Spinal cord (tissue), 10 donors: ENCODE results near the gene AGBL3. TPM values are rescaled to one million over a fixed set of nuclear protein-coding genes. Genes with fewer than 3 reads are reported as not detected.
"Not testable (repeated sequence)": the region's sequence is repeated elsewhere in the genome, so short reads cannot be mapped to it uniquely, and the experiment has no call there.

Experiments
- DNase-seq, 6 donors: peaks; one replicate each; pipeline versions ENCODE4 v3.0.0 to v3.0.0-alpha.2; 2013 to 2015; ENCODE audit warnings: low spot score in 6 of 6, low read depth in 4 of 6
- H3K27ac ChIP-seq: one replicate; pipeline ENCODE4 v1.5.1; 2013; ENCODE audit warnings: low read depth, low read length, control low read depth
- H3K27me3 ChIP-seq: one replicate; pipeline ENCODE4 v1.6.1; 2013; ENCODE audit warnings: low read length; ENCODE audit not compliant: control insufficient read depth, insufficient read depth
- H3K36me3 ChIP-seq: one replicate; pipeline ENCODE4 v1.6.1; 2013; ENCODE audit warnings: low read length; ENCODE audit not compliant: control insufficient read depth, insufficient read depth
- H3K4me1 ChIP-seq: one replicate; pipeline ENCODE4 v1.6.1; 2013; ENCODE audit warnings: low read length; ENCODE audit not compliant: control insufficient read depth, insufficient read depth
- H3K4me3 ChIP-seq: one replicate; pipeline ENCODE4 v1.5.1; 2013; ENCODE audit warnings: low read depth, low read length, control low read depth
- H3K9me3 ChIP-seq: one replicate; pipeline ENCODE4 v1.6.1; 2013; ENCODE audit warnings: low read length; ENCODE audit not compliant: control insufficient read depth, insufficient read depth
- WGBS: methylation state at CpG from one replicate; pipeline ENCODE4 v1.1.5; 2013; ENCODE audit warnings: missing lambda C conversion rate; ENCODE audit not compliant: insufficient coverage; 5-methylcytosine and 5-hydroxymethylcytosine counted together
- polyA plus RNA-seq, 2 donors: library from polyadenylated mRNA; unstranded; fragments of 120-200 nt; gene quantifications; one replicate each; pipeline ENCODE4 v1.2.1, GENCODE V29; 2013; ENCODE audit not compliant: insufficient read length in 2 of 2
- total RNA-seq, 2 donors: library from RNA; depleted of rRNA in 1 of 2; stranded (reverse); fragments of 120-200 nt in 1 of 2; fragments of >200 nt in 1 of 2; gene quantifications; one replicate each; pipeline versions ENCODE4 v1.2.3 to v1.2.4, GENCODE V29; 2013 to 2014
- donor health status: healthy.

Gene AGBL3
- total and polyA plus RNA-seq, 4 donors: 5.5 to 8.3 (median 6.8) TPM

GRCh38 chr7:134959810-134960209 lies 26.5 kb upstream of the AGBL3 start:
- no peaks in the 10 kb centered on the region for H3K27me3 ChIP-seq
- DNase-seq: no peak
- no peaks in the 10 kb centered on the region for H3K4me1 ChIP-seq
- WGBS: 100% methylated on average over 1 of the region's 5 CpGs
- no peak overlapping the region for H3K27ac ChIP-seq
- H3K4me3 ChIP-seq: no peak overlapping the region
- no peaks in the 10 kb centered on the region for H3K9me3 ChIP-seq
- H3K36me3 ChIP-seq: peaks cover 24% of the 10 kb centered on the region

GRCh38 chr7:134962270-134962780 lies 24.0 kb upstream of the AGBL3 start:
- Histone ChIP-seq H3K27ac (no peak overlapping the region), H3K4me3 (no peak overlapping the region), H3K9me3 (no peaks in the 10 kb centered on the region), H3K4me1 (no peaks in the 10 kb centered on the region), H3K36me3 (peaks cover 24% of the 10 kb centered on the region), H3K27me3 (no peaks in the 10 kb centered on the region)
- DNase-seq: peak in 1 of 6 donors; percentile 28

DNA sequence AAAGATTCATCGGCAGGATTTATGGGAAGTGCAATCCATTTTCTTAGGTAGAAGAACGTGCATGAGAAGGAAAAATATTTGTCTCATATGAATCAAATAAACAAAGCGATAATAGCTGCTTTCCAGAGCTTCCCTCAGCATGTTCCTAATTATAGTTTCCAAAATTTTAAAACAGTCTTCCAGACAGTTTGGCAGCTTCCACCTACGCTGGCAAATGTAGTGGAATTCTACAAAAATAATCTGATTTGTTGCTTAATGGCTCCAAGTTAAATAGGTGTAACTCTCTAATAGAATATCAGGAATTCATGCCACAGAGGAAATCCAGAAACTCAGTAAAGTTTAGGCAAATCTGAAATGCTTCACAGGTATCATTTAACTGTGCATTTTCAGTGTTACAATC lies 23.3 kb upstream of the AGBL3 start:
- Histone ChIP-seq H3K9me3 (no peaks in the 10 kb centered on the region), H3K4me1 (no peaks in the 10 kb centered on the region), H3K36me3 (peaks cover 24% of the 10 kb centered on the region), H3K27me3 (no peaks in the 10 kb centered on the region), H3K4me3 (no peak overlapping the region), H3K27ac (no peak overlapping the region)
- WGBS: no CpG with 5 or more reads among the region's 4 CpGs
- peak in 1 of 6 donors; percentile 40 for DNase-seq

DNA sequence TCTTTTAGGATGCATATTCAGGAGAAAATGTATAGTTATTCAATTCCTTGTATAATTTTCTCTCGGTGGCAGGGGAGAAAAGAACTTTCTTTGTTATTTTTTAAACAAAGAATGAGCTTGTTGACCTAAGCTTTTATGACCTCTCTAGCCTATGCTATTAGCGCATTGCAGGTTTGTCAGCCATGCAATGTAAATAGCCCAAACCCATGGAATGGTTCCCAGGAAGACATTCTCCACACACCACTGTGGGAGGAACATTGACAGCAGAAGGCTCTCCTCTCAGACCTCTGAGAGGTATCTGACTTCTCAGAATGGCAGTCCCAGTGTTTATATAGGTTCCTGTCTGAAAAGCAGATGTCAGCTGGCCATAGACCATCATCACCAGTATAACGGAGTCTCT lies 19.6 kb upstream of the AGBL3 start:
- H3K4me3 ChIP-seq: no peak overlapping the region
- DNase-seq: no peak
- H3K36me3 ChIP-seq: peaks cover 10% of the 10 kb centered on the region
- H3K27me3 ChIP-seq: no peaks in the 10 kb centered on the region
- no peaks in the 10 kb centered on the region for H3K4me1 ChIP-seq
- no peak overlapping the region for H3K27ac ChIP-seq
- no peaks in the 10 kb centered on the region for H3K9me3 ChIP-seq
- 100% methylated on average over 1 of the region's 3 CpGs for WGBS

- no peaks in the 10 kb centered on the region for H3K9me3 ChIP-seq
- peak in 1 of 6 donors; percentile 54 for DNase-seq
- peaks cover 10% of the 10 kb centered on the region for H3K36me3 ChIP-seq
- H3K4me1 ChIP-seq: no peaks in the 10 kb centered on the region
- no peak overlapping the region for H3K27ac ChIP-seq
- H3K4me3 ChIP-seq: no peak overlapping the region
- no peaks in the 10 kb centered on the region for H3K27me3 ChIP-seq
- WGBS: 100% methylated on average over 1 of the region's 4 CpGs
Measured at GRCh38 chr7:134968110-134968509, 18.2 kb upstream of the AGBL3 start.

DNA sequence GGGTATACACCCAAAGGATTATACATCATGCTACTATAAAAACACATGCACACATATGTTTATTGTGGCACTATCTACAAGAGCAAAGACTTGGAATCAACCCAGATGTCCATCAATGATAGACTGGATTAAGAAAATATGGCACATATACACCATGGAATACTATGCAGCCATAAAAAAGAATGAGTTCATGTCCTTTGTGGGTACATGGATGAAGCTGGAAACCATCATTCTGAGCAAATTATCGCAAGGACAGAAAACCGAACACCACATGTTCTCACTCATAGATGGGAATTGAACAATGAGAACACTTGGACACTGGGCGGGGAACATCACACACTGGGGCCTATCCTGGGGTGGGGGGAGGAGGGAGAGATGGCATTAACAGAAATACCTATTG lies 4.7 kb upstream of the AGBL3 start:
- H3K36me3 ChIP-seq, H3K9me3 ChIP-seq, H3K27me3 ChIP-seq, H3K27ac ChIP-seq, H3K4me3 ChIP-seq, H3K4me1 ChIP-seq, DNase-seq: not testable (repeated sequence)
- no CpG with 5 or more reads among the region's 3 CpGs for WGBS

- Histone ChIP-seq H3K36me3 (no peaks in the 10 kb centered on the region), H3K9me3 (no peaks in the 10 kb centered on the region), H3K4me3 (peak overlapping the region; percentile 79), H3K4me1 (no peaks in the 10 kb centered on the region), H3K27ac (peak overlapping the region; percentile 84), H3K27me3 (no peaks in the 10 kb centered on the region)
- DNase-seq: no peak
- WGBS: 0% methylated on average over 3 of the region's 8 CpGs
Measured at GRCh38 chr7:134985894-134986362, 380 bp upstream of the AGBL3 start.

- Histone ChIP-seq H3K4me1 (no peaks in the 10 kb centered on the region), H3K4me3 (no peak overlapping the region), H3K36me3 (no peaks in the 10 kb centered on the region), H3K27me3 (no peaks in the 10 kb centered on the region), H3K27ac (no peak overlapping the region), H3K9me3 (no peaks in the 10 kb centered on the region)
- WGBS: no CpG with 5 or more reads among the region's 5 CpGs
- no peak for DNase-seq
Measured at GRCh38 chr7:134988161-134988560, 1.9 kb downstream of the AGBL3 start.

GRCh38 chr7:134991469-134992339 lies 5.4 kb downstream of the AGBL3 start:
- Histone ChIP-seq H3K36me3 (peaks cover 5% of the 10 kb centered on the region), H3K27ac (no peak overlapping the region), H3K27me3 (no peaks in the 10 kb centered on the region), H3K9me3 (no peaks in the 10 kb centered on the region), H3K4me3 (no peak overlapping the region), H3K4me1 (no peaks in the 10 kb centered on the region)
- DNase-seq: no peak
- 80% methylated on average over 1 of the region's 2 CpGs for WGBS

GRCh38 chr7:134992626-134993179 lies 6.4 kb downstream of the AGBL3 start:
- Histone ChIP-seq H3K27me3 (no peaks in the 10 kb centered on the region), H3K27ac (no peak overlapping the region), H3K36me3 (peaks cover 5% of the 10 kb centered on the region)

More at GRCh38 chr7:134992626-134993179, 6.4 kb downstream of the AGBL3 start:
- no peak for DNase-seq
- no peaks in the 10 kb centered on the region for H3K4me1 ChIP-seq
- no peak overlapping the region for H3K4me3 ChIP-seq
- no peaks in the 10 kb centered on the region for H3K9me3 ChIP-seq
- WGBS: 80% methylated on average over 1 of the region's 6 CpGs
